GM21786 (cell line): ENCODE data around the gene LDLR.
"Not testable (repeated sequence)": the region's sequence is repeated elsewhere in the genome, so short reads cannot be mapped to it uniquely, and the experiment has no call there.

ENCODE experiments used
- ATAC-seq: cut with Tn5 transposase; IDR thresholded peaks from one replicate; pipeline ENCODE4 v1.9.1; 2021; ENCODE audit not compliant: unreplicated experiment

The LDLR gene

DNA sequence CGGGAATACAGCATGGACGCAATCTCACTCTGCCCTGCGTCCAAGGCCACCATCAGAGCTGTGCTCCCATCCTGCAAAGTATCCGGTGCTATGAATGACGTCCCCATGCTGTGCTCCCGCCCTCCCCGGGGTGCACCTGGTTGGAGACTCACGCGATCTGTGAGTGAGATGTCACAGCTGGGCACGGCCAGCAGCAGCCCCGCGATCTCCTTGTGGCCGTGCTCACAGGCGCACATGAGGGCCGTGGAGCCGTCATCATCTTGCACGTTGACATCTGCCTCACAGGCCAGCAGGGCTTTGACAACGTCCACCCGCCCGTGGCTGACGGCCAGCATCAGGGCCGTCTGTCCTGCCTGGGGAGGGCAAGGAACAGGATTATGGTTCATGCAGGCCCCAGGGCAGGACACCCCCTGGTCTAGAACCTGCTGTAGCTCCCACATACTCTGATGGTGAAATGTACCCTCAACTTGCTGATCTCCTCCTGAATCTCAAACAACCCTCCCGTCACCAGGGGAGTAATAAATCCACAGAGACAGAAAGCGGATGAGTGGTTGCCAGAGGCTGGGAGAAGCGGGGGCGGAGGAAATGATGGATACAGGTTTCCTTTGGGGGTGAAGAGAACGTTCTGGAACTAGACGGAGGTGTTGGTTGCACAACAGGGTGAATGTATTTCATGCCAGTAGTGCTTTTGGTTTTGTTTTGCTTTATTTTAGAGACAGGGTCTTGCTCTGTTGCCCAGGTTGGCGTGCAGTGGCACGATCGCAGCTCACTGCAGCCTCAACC is 80.8 kb downstream of the LDLR start:
- no peak for ATAC-seq

DNA sequence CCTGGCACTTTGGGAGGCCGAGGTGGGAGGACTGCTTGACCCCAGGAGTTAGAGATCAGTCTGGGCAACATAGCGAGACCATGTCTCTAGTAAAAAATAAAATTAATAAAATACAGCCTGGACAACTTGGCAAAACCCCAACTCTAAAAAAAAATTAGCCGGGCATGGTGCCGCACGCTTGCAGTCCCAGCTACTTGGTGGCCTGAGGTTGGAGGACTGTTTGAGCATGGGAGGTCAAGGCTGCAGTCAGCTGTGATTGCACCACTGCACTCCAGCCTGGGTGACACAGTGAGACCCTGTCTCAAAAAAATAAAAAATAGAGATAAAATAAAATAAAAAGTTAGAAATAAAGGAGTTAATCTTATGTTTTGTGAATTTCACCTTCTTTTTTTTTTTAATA is 81.9 kb downstream of the LDLR start:
- ATAC-seq: no peak

DNA sequence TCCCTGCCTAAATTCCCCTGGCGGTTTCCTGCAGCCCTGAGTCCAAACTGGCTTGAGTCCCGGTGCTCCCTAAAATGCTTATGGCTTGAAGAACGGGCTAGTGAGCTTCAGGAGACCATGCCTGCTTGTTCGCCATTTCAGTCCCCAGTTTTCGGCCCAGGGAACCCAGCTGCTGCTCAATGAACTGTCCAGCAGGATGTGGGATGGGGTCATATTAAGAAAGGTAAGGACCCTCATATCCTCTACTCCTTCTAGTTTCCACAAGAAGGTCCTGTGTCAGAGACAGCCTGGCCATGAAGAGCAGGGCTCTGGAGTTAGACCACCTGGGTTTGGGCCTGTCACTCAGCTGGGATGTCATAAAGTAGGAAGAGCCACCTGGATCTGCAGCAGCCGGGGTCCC is 83.3 kb downstream of the LDLR start:
- ATAC-seq: no peak

DNA sequence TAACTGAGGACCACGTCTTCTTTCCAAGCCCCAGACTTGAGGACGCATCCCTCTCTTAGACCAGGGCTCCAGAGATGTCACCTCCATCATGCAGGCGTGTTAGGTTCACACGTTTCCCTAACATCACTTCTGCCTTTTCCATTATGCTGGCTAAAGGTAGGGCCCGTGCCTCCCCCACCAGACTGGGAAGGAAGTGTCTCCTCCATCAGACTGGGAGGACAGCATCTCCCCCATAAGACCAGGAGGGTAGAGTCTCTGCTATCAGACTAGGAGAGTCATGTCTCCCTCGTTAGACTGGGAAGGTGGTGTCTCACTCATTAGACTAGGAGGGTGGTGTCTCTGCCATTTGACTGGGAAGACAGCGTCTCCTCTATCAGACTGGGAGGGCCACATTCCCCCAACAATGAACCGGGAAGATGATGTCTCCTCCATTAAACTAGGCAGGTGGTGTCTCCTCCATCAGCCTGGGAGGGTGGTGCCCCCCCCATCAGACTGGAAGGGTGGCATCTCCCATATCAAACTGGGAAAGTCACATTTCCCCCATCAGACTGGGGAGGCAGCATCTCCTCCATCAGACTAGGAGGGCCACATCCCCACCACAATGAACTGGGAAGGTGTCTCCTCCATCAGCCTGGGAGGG is 84.4 kb downstream of the LDLR start:
- no peak for ATAC-seq

DNA sequence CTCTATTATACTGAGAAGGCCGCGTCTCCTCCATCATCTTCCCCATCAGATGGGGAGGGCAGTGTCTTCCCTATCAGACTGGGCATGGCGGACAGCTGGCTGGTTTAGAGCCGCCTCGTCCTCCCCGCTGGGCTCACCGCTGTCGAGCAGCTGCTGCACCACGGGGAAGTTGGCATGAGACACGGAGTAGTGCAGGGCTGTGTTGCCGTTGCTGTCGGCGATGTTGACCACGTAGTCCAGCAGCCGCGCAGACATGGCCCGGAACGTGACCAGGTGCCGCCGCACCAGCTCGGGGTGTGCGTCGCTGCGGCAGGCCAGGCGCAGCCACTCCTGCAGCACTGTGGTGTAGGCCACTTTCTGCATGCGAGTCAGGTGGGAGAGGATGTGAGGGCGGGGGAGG is 85.1 kb downstream of the LDLR start:
- no peak for ATAC-seq

DNA sequence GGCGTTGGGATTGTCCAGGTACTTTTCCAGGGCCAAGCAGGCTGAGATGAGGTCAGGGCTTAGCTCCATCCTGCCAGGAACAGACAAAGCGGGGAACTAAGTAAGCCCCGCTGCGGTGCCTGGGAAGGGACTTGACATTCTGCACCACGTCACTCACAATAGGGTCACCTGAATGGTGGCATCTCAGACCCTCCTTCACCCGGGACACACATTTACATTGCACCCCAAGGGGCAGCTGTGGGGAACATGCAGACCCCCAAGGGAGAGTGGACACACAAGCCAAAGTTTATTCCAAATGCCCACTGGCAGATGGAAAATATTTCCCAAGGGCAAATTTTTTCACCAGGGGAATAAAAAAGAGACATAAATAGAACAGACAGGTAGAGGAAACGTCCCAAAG is 86.7 kb downstream of the LDLR start:
- no peak for ATAC-seq

DNA sequence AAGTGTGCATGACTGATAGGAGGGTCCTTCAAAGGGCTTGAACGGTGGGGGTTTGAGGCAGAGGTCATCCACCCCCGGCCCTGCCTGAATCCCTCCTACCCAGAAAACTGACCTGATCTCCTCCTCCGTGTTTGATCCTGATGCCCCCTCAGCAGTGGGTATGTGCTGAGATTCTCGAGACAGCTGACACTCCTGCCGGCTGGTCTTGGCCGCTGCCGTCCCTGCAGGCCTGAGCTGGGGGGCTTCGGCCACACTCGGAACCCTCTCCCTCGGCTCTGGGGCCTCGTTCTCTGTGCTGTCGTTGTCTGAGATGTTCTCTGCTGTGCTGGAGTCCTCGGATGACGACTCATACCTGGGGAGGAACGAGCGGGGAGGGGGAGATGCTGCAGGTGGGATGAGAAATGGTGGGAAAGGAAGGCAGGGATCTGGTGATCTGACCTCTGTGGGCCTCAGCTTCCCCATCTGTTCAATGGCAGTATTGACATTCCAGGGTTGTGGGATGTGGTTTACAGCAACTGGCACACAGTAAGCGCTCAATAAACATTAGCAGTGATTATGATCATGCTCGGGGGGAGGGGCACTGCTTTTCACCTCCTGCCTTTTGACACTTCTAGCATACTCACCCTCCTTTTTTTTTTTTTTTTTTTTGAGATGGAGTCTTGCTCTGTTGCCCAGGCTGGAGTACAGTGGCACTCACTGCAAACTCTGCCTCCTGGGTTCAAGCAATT is 87.4 kb downstream of the LDLR start:
- no peak for ATAC-seq

DNA sequence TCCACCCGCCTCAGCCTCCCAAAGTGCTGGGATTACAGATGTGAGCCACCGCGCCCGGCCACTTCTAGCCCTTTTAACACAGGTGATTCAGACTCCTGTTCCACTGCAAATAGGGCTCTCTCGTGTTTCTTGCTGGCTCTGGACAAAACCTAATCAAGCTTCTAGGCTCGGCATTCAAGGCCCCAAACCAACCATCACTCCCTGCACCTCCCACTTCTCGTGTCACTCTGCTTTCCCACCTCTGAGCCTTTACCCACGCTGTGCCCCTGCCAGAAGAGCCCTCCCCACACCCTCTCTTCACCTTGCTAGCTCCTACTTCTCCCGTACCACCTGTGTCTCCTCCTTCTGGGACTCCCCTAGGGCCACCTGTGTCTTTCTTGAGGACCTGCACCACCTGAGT is 88.3 kb downstream of the LDLR start:
- ATAC-seq: no peak

DNA sequence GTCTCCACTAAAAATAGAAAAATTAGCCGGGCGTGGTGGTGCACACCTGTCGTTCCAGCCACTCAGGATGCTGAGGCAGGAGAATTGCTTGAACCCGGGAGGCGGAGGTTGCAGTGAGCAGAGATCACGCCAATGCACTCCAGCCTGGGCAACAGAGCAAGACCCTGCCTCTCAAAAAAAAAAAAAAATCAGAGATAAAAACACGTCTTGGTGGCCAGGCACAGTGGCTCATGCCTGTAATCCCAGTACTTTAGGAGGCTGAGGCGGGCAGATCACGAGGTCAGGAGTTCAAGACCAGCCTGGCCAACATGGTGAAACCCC is 89.8 kb downstream of the LDLR start:
- not testable (repeated sequence) for ATAC-seq

DNA sequence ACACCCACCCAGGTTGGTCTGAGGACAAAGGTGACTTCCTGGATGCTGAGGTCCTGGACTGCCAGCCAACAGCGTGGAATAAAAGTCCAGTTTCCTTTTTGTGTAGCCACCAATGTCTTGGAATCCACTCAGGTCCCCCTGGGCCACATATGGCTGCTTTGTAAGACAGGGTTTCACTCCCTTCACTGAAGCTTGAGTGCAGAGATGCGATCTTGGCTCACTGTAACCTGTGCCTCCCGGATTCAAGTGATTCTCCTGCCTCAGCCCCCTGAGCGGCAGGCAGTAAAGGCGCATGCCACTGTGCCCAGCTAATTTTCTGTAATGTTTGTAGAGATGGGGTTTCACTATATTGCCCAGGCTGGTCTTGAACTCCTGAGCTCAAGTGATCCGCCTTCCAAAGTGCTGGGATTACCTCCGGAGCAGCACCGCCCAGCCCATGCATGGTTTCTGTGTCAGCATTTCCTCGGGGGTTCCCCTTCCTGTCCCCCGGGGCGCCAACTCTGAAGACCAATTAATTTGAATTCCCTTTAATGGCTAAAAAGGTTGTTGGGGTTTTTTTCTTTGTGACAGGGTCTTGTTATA is 90.5 kb downstream of the LDLR start:
- ATAC-seq: no peak

DNA sequence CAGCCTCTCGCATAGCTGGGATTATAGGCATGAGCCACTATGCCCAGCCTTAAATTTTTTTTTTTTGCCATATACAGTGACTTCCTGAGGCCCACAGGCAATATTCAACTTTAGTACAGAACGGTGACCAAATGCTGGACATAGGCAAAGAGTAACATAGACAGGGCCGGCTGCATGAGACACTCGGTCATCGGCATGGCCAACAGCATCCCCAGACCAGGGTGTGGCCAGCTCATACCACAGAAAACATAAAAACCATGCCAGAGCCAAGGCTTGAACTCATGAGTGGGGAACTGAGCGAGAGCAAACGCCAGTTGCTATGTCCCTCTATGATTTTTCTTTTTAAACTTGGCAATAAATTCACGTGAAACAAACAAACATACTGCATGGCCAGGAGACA is 91.1 kb downstream of the LDLR start:
- no peak for ATAC-seq

DNA sequence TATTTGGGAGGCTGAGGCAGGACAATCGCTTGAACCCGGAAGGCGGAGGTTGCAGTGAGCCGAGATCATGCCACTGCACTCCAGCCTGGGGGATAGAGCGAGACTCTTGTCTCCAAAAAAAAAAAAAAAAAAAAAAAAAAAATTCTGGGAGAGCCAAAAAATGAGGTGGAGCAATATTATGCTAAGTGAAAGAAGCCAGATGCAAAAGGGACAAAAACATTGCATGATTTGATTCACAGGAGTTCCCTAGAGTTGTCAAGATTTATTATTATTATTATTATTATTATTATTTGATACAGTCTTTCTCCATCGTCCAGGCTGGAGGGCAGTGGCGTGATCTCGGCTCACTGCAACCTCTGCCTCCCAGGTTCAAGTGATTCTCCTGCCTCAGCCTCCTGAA is 91.7 kb downstream of the LDLR start:
- ATAC-seq: not testable (repeated sequence)

DNA sequence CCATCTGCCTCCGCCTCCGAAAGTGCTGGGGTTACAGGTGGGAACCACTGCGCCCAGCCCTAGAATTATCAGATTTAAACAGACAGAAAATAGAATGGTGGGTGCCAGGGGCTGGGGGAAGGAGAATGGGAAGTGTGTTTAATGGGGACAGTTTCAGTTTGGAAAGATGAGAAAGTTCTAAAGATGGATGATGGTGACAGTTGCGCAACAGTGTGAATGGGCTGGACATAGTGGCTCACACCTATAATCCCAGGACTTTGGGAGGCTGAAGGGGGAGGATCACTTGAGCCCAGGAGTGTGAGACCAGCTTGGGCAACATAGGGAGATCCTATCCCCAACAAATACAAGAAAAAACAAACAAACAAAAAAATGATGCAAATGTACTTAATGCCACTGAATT is 92.2 kb downstream of the LDLR start:
- no peak for ATAC-seq
